DND-41 (cell line): ENCODE measurements around the gene USP17L25.
"Not testable (repeated sequence)": the region's sequence is repeated elsewhere in the genome, so short reads cannot be mapped to it uniquely, and the experiment has no call there.

Source experiments
- ATAC-seq: fragments of 200-7000 bp; cut with Tn5 transposase; 3 replicates; pipeline ENCODE4 v1.9.1; 2021; ENCODE audit warnings: low read depth; ENCODE audit not compliant: insufficient read depth
- DNase-seq: peaks from one replicate; pipeline ENCODE4 v3.0.0-alpha.2; 2020
- H2AFZ ChIP-seq: 2 replicates; pipeline ENCODE4 v1.6.0; 2012; ENCODE audit warnings: low read depth, low read length
- H3K27ac ChIP-seq: 2 replicates; pipeline ENCODE4 v1.5.1; 2012; ENCODE audit warnings: low read length, inconsistent platforms
- H3K27me3 ChIP-seq: fragments of 200-600 bp; sonication (generic); 2 replicates; pipeline ENCODE4 v1.6.0; 2012; ENCODE audit warnings: low read length, mild to moderate bottlenecking, inconsistent platforms; ENCODE audit not compliant: insufficient read depth, poor library complexity
- H3K36me3 ChIP-seq: 2 replicates; pipeline ENCODE4 v1.5.1; 2012; ENCODE audit warnings: low read length, inconsistent platforms; ENCODE audit not compliant: insufficient read depth
- H3K4me1 ChIP-seq: 2 replicates; pipeline ENCODE4 v1.5.1; 2012; ENCODE audit warnings: mild to moderate bottlenecking, low read length; ENCODE audit not compliant: insufficient read depth
- H3K4me2 ChIP-seq: 2 replicates; pipeline ENCODE4 v1.6.0; 2012; ENCODE audit warnings: mild to moderate bottlenecking, moderate library complexity, low read length, inconsistent platforms; ENCODE audit not compliant: insufficient read depth
- H3K4me3 ChIP-seq, 2 experiments: fragments of 200-600 bp in 1 of 2; shearing (Covaris generic) in 1 of 2; 2 replicates each; pipeline ENCODE4 v1.5.1; 2012 to 2016; ENCODE audit warnings: inconsistent platforms in 2 of 2, low read length in 2 of 2, mild to moderate bottlenecking in 2 of 2, low read depth in 1 of 2, moderate library complexity in 1 of 2
- H3K79me2 ChIP-seq: 2 replicates; pipeline ENCODE4 v1.6.0; 2012; ENCODE audit warnings: low read length, inconsistent platforms; ENCODE audit not compliant: insufficient read depth
- H3K9ac ChIP-seq: 2 replicates; pipeline ENCODE4 v1.6.0; 2012; ENCODE audit warnings: low read depth, mild to moderate bottlenecking, inconsistent platforms, low read length, moderate library complexity
- H3K9me3 ChIP-seq: 2 replicates; pipeline ENCODE4 v1.5.1; 2012; ENCODE audit warnings: low read length, moderate library complexity, mild to moderate bottlenecking, inconsistent platforms; ENCODE audit not compliant: insufficient read depth, severe bottlenecking
- H4K20me1 ChIP-seq: 2 replicates; pipeline ENCODE4 v1.6.0; 2012; ENCODE audit warnings: low read length; ENCODE audit not compliant: insufficient read depth

USP17L25 gene, protein sequence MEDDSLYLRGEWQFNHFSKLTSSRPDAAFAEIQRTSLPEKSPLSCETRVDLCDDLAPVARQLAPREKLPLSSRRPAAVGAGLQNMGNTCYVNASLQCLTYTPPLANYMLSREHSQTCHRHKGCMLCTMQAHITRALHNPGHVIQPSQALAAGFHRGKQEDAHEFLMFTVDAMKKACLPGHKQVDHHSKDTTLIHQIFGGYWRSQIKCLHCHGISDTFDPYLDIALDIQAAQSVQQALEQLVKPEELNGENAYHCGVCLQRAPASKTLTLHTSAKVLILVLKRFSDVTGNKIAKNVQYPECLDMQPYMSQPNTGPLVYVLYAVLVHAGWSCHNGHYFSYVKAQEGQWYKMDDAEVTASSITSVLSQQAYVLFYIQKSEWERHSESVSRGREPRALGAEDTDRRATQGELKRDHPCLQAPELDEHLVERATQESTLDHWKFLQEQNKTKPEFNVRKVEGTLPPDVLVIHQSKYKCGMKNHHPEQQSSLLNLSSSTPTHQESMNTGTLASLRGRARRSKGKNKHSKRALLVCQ

DNA sequence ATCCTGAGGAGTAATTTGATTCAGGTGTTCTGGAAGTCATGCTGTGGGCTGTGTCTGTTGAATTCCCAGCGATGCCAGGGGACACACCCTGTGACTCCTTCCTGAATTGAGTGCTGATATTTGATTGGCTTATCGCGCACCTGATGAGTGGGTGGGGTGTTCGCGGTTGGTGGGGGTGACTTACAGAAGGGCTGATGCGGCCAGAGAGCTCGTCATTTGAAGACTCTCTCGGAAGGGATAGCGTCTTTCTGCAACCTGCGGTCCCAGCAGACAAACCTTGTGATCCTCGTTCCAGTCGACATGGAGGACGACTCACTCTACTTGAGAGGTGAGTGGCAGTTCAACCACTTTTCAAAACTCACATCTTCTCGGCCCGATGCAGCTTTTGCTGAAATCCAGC lies at the start of gene USP17L25:
USP17L25 (plus strand) TSS at position 301 of the 400 bp plus-strand sequence; CDS start at position 301, 0 bp downstream.
- not testable (repeated sequence) for H3K4me1 ChIP-seq, DNase-seq, H3K4me2 ChIP-seq, H2AFZ ChIP-seq, H3K9me3 ChIP-seq, H4K20me1 ChIP-seq, ATAC-seq, H3K36me3 ChIP-seq, H3K4me3 ChIP-seq, H3K79me2 ChIP-seq, H3K27me3 ChIP-seq, H3K9ac ChIP-seq, H3K27ac ChIP-seq

DNA sequence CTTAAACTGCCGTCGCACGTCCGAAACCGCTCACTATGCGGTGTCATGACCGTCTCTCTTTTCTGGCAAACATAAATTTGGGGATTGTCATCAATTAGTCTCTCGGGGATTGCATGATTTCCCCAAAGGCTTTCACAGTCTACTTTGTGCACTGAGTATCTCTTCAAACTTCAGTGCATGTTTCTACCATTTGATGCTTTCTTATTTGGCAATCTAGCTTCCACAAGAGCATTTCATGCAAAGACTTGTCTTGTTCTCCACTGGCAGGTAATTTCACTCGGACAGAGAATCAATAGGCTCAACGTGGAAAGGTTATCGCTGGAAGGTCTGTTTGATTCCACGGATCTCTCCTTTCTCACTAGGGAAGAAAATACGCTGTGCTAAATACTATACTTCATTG lies 5.5 kb upstream of the USP17L25 start:
- H2AFZ ChIP-seq, H3K9ac ChIP-seq, H3K9me3 ChIP-seq, H3K79me2 ChIP-seq, H3K4me1 ChIP-seq, H3K27ac ChIP-seq, DNase-seq, H3K4me2 ChIP-seq, H3K4me3 ChIP-seq, ATAC-seq, H3K36me3 ChIP-seq, H3K27me3 ChIP-seq, H4K20me1 ChIP-seq: not testable (repeated sequence)

DNA sequence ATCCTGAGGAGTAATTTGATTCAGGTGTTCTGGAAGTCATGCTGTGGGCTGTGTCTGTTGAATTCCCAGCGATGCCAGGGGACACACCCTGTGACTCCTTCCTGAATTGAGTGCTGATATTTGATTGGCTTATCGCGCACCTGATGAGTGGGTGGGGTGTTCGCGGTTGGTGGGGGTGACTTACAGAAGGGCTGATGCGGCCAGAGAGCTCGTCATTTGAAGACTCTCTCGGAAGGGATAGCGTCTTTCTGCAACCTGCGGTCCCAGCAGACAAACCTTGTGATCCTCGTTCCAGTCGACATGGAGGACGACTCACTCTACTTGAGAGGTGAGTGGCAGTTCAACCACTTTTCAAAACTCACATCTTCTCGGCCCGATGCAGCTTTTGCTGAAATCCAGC lies 4.8 kb upstream of the USP17L25 start, which contains the start of gene USP17L24:
USP17L24 (plus strand) TSS at position 301 of the 400 bp plus-strand sequence; CDS start at position 301, 0 bp downstream.
- H3K27ac ChIP-seq, H3K4me2 ChIP-seq, H3K79me2 ChIP-seq, H2AFZ ChIP-seq, H3K9me3 ChIP-seq, ATAC-seq, H3K27me3 ChIP-seq, H4K20me1 ChIP-seq, H3K9ac ChIP-seq, DNase-seq, H3K4me1 ChIP-seq, H3K36me3 ChIP-seq, H3K4me3 ChIP-seq: not testable (repeated sequence)

- not testable (repeated sequence) for H3K79me2 ChIP-seq, H3K4me1 ChIP-seq, H3K4me2 ChIP-seq, H3K9ac ChIP-seq, H3K9me3 ChIP-seq, H3K36me3 ChIP-seq, H3K27me3 ChIP-seq, DNase-seq, H3K27ac ChIP-seq, H4K20me1 ChIP-seq, H2AFZ ChIP-seq, H3K4me3 ChIP-seq, ATAC-seq
Observed at GRCh38 chr4:9334358-9334757, 4.6 kb downstream of the USP17L25 start, which contains the start of gene USP17L26. USP17L26 (plus strand) TSS chr4:9334658; CDS start chr4:9334658, 0 bp downstream.

DNA sequence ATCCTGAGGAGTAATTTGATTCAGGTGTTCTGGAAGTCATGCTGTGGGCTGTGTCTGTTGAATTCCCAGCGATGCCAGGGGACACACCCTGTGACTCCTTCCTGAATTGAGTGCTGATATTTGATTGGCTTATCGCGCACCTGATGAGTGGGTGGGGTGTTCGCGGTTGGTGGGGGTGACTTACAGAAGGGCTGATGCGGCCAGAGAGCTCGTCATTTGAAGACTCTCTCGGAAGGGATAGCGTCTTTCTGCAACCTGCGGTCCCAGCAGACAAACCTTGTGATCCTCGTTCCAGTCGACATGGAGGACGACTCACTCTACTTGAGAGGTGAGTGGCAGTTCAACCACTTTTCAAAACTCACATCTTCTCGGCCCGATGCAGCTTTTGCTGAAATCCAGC lies 9.4 kb downstream of the USP17L25 start, which contains the start of gene USP17L5:
USP17L5 (plus strand) TSS at position 301 of the 400 bp plus-strand sequence; CDS start at position 301, 0 bp downstream.
- not testable (repeated sequence) for H3K4me3 ChIP-seq, ATAC-seq, H3K9ac ChIP-seq, H3K27me3 ChIP-seq, H4K20me1 ChIP-seq, H3K9me3 ChIP-seq, H3K36me3 ChIP-seq, H3K4me1 ChIP-seq, H3K79me2 ChIP-seq, H3K27ac ChIP-seq, DNase-seq, H2AFZ ChIP-seq, H3K4me2 ChIP-seq

DNA sequence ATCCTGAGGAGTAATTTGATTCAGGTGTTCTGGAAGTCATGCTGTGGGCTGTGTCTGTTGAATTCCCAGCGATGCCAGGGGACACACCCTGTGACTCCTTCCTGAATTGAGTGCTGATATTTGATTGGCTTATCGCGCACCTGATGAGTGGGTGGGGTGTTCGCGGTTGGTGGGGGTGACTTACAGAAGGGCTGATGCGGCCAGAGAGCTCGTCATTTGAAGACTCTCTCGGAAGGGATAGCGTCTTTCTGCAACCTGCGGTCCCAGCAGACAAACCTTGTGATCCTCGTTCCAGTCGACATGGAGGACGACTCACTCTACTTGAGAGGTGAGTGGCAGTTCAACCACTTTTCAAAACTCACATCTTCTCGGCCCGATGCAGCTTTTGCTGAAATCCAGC lies 14.1 kb downstream of the USP17L25 start, which contains the start of gene USP17L27:
USP17L27 (plus strand) TSS at position 301 of the 400 bp plus-strand sequence; CDS start at position 301, 0 bp downstream.
- not testable (repeated sequence) for H3K4me2 ChIP-seq, H3K27ac ChIP-seq, H3K9ac ChIP-seq

GRCh38 chr4:9348593-9348992 lies 18.9 kb downstream of the USP17L25 start, which contains the start of gene USP17L28:
USP17L28 (plus strand) TSS chr4:9348893; CDS start chr4:9348893, 0 bp downstream.
- not testable (repeated sequence) for ATAC-seq, DNase-seq, H3K36me3 ChIP-seq

More for the DNA sequence above, 14.1 kb downstream of the USP17L25 start, which contains the start of gene USP17L27:
- not testable (repeated sequence) for ATAC-seq, H3K9me3 ChIP-seq, H3K4me3 ChIP-seq, H3K4me1 ChIP-seq, H3K36me3 ChIP-seq, H3K79me2 ChIP-seq, DNase-seq, H3K27me3 ChIP-seq, H2AFZ ChIP-seq, H4K20me1 ChIP-seq

GRCh38 chr4:9350866-9351265 lies 21.2 kb downstream of the USP17L25 start:
- not testable (repeated sequence) for H2AFZ ChIP-seq, H4K20me1 ChIP-seq, H3K27me3 ChIP-seq, DNase-seq, H3K9ac ChIP-seq, H3K4me1 ChIP-seq, H3K27ac ChIP-seq, H3K79me2 ChIP-seq, H3K36me3 ChIP-seq, H3K9me3 ChIP-seq, ATAC-seq, H3K4me3 ChIP-seq, H3K4me2 ChIP-seq

More at GRCh38 chr4:9348593-9348992, 18.9 kb downstream of the USP17L25 start, which contains the start of gene USP17L28:
- H3K9me3 ChIP-seq, H3K27ac ChIP-seq, H3K4me3 ChIP-seq, H2AFZ ChIP-seq, H4K20me1 ChIP-seq, H3K4me2 ChIP-seq, H3K79me2 ChIP-seq, H3K27me3 ChIP-seq, H3K4me1 ChIP-seq, H3K9ac ChIP-seq: not testable (repeated sequence)
